SK-N-SH treated with all-trans-retinoic acid at 6 μM for 48 hours (cell line): ENCODE data around the gene LILRB1.

Source experiments
- ATAC-seq: fragments of 200-7000 bp; cut with Tn5 transposase; 3 replicates; pipeline ENCODE4 v1.9.1; 2020; ENCODE audit warnings: mild to moderate bottlenecking, moderate library complexity
- ARNTL ChIP-seq: fragments of 450-650 bp; formaldehyde crosslinking; IDR thresholded peaks from 2 replicates; pipeline ENCODE4 v1.5.0; 2020; ENCODE audit warnings: low read depth, mild to moderate bottlenecking, moderate library complexity, borderline replicate concordance
- BACH2 ChIP-seq: fragments of 250-450 bp; sonication (Bioruptor Pico); IDR thresholded peaks from 2 replicates; pipeline ENCODE4 v1.9.0; 2021; ENCODE audit warnings: mild to moderate bottlenecking, borderline replicate concordance
- CSDC2 ChIP-seq: fragments of 250-450 bp; sonication (Bioruptor Pico); IDR thresholded peaks from 2 replicates; pipeline ENCODE4 v1.5.0; 2020; ENCODE audit warnings: mild to moderate bottlenecking, moderate library complexity
- ESRRG ChIP-seq: fragments of 250-450 bp; sonication (Bioruptor Pico); IDR thresholded peaks from 2 replicates; pipeline ENCODE4 v1.6.1; 2021; ENCODE audit warnings: mild to moderate bottlenecking
- GLIS3 ChIP-seq: fragments of 250-450 bp; sonication (Bioruptor Pico); IDR thresholded peaks from 2 replicates; pipeline ENCODE4 v1.5.0; 2020; ENCODE audit warnings: mild to moderate bottlenecking, moderate library complexity
- ISL1 ChIP-seq: fragments of 250-450 bp; sonication (Bioruptor Pico); IDR thresholded peaks from 2 replicates; pipeline ENCODE4 v2.1.2; 2022; ENCODE audit warnings: mild to moderate bottlenecking, moderate library complexity
- OSR1 ChIP-seq: fragments of 250-450 bp; sonication (Bioruptor Pico); IDR thresholded peaks from 2 replicates; pipeline ENCODE4 v1.8.0; 2022; ENCODE audit warnings: moderate library complexity, mild to moderate bottlenecking, inconsistent platforms
- PPARA ChIP-seq: fragments of 250-450 bp; sonication (Bioruptor Pico); IDR thresholded peaks from 2 replicates; pipeline ENCODE4 v1.5.0; 2020; ENCODE audit warnings: mild to moderate bottlenecking, borderline replicate concordance
- RARB ChIP-seq: fragments of 250-450 bp; sonication (Bioruptor Pico); IDR thresholded peaks from 2 replicates; pipeline ENCODE4 v1.8.0; 2021; ENCODE audit warnings: mild to moderate bottlenecking, moderate library complexity
- SNAI2 ChIP-seq: fragments of 250-450 bp; sonication (Bioruptor Pico); IDR thresholded peaks from 2 replicates; pipeline ENCODE4 v1.5.0; 2020; ENCODE audit warnings: mild to moderate bottlenecking, moderate library complexity
- TCF4 ChIP-seq: fragments of 250-450 bp; sonication (Bioruptor Pico); IDR thresholded peaks from 2 replicates; pipeline ENCODE4 v1.8.0; 2021; ENCODE audit warnings: mild to moderate bottlenecking, moderate library complexity, borderline replicate concordance
- TOX ChIP-seq: fragments of 250-450 bp; sonication (Bioruptor Pico); IDR thresholded peaks from 2 replicates; pipeline ENCODE4 v1.8.0; 2021; ENCODE audit warnings: mild to moderate bottlenecking, moderate library complexity, borderline replicate concordance
- ZC3H10 ChIP-seq: fragments of 250-450 bp; sonication (Bioruptor Pico); IDR thresholded peaks from 2 replicates; pipeline ENCODE4 v1.5.1; 2021; ENCODE audit warnings: mild to moderate bottlenecking, moderate library complexity
- ZFP3 ChIP-seq: fragments of 250-450 bp; sonication (Bioruptor Pico); IDR thresholded peaks from 2 replicates; pipeline ENCODE4 v1.5.0; 2020; ENCODE audit warnings: mild to moderate bottlenecking, moderate library complexity
- ZFP30 ChIP-seq: fragments of 450-650 bp; formaldehyde crosslinking; IDR thresholded peaks from 2 replicates; pipeline ENCODE4 v1.5.0; 2022; ENCODE audit warnings: mild to moderate bottlenecking, moderate library complexity
- ZNF565 ChIP-seq: fragments of 450-650 bp; formaldehyde crosslinking; conservative IDR thresholded peaks from 2 replicates; pipeline ENCODE4 v1.5.0; 2020; ENCODE audit warnings: low read depth, mild to moderate bottlenecking, moderate library complexity
- ZNF70 ChIP-seq: fragments of 450-650 bp; formaldehyde crosslinking; IDR thresholded peaks from 2 replicates; pipeline ENCODE4 v1.5.0; 2020; ENCODE audit warnings: mild to moderate bottlenecking, moderate library complexity
- ZNF8 ChIP-seq: fragments of 450-650 bp; formaldehyde crosslinking; IDR thresholded peaks from 2 replicates; pipeline ENCODE4 v1.5.0; 2020; ENCODE audit warnings: mild to moderate bottlenecking, moderate library complexity
- TF ChIP-seq, protein P1 (sequence below): fragments of 250-450 bp; sonication (Bioruptor Pico); IDR thresholded peaks from 2 replicates; pipeline ENCODE4 v1.5.0; 2020; ENCODE audit warnings: mild to moderate bottlenecking, moderate library complexity
- TF ChIP-seq, protein P2 (sequence below): fragments of 250-450 bp; sonication (Bioruptor Pico); IDR thresholded peaks from 2 replicates; pipeline ENCODE4 v1.8.0; 2021; ENCODE audit warnings: low read depth, mild to moderate bottlenecking, moderate library complexity, borderline replicate concordance
- TF ChIP-seq, protein P3 (sequence below): fragments of 250-450 bp; sonication (Bioruptor Pico); IDR thresholded peaks from 2 replicates; pipeline ENCODE4 v1.5.1; 2021; ENCODE audit warnings: mild to moderate bottlenecking, moderate library complexity

LILRB1 gene

DNA sequence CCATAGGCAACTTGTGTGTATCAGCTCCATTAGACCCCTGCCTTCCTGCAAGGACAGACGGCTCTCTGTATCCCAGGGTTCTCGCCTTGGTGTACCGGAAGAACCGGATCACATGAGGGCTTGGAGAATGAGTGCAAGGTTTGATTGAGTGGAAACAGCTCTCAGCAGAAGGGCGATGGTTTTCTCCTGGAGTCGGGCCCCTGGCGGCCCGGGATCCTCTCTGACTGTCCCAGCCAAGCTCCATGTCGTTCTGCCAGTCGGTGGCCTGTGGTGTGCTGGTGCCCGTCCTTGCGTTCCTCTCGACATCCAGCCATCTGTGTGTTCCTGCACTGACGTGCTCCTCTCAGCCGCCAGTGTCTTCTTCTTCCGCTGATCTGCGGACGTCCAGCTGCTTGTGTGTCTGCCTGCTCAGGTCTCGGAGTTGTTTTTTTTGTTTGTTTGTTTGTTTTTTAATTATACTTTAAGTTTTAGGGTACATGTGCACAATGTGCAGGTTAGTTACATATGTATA lies 16.1 kb downstream of the LILRB1 start:
- TF ChIP-seq ZNF70 (CRISPR knock-in tag): no peak
- no peak for TF ChIP-seq ARNTL
- TF ChIP-seq, protein P1, sequence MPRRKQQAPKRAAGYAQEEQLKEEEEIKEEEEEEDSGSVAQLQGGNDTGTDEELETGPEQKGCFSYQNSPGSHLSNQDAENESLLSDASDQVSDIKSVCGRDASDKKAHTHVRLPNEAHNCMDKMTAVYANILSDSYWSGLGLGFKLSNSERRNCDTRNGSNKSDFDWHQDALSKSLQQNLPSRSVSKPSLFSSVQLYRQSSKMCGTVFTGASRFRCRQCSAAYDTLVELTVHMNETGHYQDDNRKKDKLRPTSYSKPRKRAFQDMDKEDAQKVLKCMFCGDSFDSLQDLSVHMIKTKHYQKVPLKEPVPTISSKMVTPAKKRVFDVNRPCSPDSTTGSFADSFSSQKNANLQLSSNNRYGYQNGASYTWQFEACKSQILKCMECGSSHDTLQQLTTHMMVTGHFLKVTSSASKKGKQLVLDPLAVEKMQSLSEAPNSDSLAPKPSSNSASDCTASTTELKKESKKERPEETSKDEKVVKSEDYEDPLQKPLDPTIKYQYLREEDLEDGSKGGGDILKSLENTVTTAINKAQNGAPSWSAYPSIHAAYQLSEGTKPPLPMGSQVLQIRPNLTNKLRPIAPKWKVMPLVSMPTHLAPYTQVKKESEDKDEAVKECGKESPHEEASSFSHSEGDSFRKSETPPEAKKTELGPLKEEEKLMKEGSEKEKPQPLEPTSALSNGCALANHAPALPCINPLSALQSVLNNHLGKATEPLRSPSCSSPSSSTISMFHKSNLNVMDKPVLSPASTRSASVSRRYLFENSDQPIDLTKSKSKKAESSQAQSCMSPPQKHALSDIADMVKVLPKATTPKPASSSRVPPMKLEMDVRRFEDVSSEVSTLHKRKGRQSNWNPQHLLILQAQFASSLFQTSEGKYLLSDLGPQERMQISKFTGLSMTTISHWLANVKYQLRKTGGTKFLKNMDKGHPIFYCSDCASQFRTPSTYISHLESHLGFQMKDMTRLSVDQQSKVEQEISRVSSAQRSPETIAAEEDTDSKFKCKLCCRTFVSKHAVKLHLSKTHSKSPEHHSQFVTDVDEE (CRISPR knock-in tag): no peak
- TF ChIP-seq ZNF8 (CRISPR knock-in tag): no peak
- TF ChIP-seq ZC3H10 (CRISPR knock-in tag): no peak
- TF ChIP-seq ESRRG (CRISPR knock-in tag): no peak
- TF ChIP-seq TCF4 (CRISPR knock-in tag): no peak
- no peak for TF ChIP-seq GLIS3 (CRISPR knock-in tag)
- TF ChIP-seq, all 23 proteins: peak for 0
- no peak for ATAC-seq

DNA sequence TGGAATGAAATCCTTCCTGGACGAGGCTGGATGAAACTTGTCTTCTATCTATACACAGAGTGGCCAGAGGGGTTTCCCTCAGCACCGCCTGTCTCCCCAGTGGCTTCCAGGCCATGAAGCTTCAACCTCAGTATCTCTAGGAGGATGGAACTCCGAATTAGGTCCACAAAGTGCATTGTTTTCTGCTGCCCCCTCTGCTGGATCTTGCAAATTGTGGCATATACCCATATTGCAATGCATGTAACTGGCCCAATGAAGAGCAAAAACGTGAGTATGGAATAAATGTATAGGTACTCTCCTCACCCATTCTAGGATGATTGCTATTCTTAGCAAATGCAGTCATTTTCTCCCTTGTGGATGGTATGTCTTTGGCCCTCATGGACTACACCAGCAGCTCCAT lies 17.8 kb downstream of the LILRB1 start:
- ATAC-seq: no peak
- TF ChIP-seq SNAI2 (CRISPR knock-in tag) (no peak), ZNF8 (CRISPR knock-in tag) (no peak), ZFP30 (CRISPR knock-in tag) (no peak), ZFP3 (no peak), ISL1 (no peak), TCF4 (CRISPR knock-in tag) (no peak)
- TF ChIP-seq, protein P2, sequence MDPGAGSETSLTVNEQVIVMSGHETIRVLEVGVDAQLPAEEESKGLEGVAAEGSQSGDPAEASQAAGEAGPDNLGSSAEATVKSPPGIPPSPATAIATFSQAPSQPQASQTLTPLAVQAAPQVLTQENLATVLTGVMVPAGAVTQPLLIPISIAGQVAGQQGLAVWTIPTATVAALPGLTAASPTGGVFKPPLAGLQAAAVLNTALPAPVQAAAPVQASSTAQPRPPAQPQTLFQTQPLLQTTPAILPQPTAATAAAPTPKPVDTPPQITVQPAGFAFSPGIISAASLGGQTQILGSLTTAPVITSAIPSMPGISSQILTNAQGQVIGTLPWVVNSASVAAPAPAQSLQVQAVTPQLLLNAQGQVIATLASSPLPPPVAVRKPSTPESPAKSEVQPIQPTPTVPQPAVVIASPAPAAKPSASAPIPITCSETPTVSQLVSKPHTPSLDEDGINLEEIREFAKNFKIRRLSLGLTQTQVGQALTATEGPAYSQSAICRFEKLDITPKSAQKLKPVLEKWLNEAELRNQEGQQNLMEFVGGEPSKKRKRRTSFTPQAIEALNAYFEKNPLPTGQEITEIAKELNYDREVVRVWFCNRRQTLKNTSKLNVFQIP (CRISPR knock-in tag): no peak

DNA sequence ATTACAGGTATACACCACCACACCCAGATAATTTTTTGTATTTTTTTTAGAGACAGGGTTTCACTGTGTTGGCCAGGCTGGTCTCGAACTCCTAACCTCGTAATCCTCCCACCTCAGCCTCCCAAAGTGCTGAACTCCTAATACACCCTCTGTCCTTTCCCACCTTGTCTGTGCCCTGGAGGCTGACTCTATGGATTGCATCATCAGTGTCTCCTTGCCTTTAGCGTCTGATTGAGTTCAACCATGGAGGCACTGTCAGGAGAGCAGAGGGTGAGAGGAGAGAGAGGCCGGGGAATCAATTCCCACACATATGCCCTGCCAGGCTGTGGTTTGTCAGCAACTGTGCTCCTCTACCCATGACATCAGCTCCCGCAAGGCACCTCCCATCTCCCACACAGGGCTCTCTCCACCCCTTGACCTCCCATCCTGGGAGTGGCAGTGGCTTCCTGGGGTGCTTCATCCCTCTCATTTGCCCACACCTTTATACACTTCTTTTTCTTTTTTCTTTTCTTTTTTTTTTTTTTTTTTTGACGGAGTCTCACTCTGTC lies 19.9 kb downstream of the LILRB1 start:
- ATAC-seq: no peak
- no peak for TF ChIP-seq ZFP3
- TF ChIP-seq ZFP30 (CRISPR knock-in tag): no peak
- no peak for TF ChIP-seq ZC3H10 (CRISPR knock-in tag)
- TF ChIP-seq ARNTL: no peak
- TF ChIP-seq ZNF70 (CRISPR knock-in tag): no peak
- no peak for TF ChIP-seq CSDC2 (CRISPR knock-in tag)
- TF ChIP-seq RARB: no peak
- no peak for TF ChIP-seq PPARA (CRISPR knock-in tag)
- no peak for TF ChIP-seq SNAI2 (CRISPR knock-in tag)
- TF ChIP-seq TCF4 (CRISPR knock-in tag): no peak
- TF ChIP-seq, protein P1 (CRISPR knock-in tag): no peak
- no peak for TF ChIP-seq TOX
- no peak for TF ChIP-seq ESRRG (CRISPR knock-in tag)
- no peak for TF ChIP-seq BACH2 (CRISPR knock-in tag)
- no peak for TF ChIP-seq OSR1 (CRISPR knock-in tag)
- TF ChIP-seq, protein P3, sequence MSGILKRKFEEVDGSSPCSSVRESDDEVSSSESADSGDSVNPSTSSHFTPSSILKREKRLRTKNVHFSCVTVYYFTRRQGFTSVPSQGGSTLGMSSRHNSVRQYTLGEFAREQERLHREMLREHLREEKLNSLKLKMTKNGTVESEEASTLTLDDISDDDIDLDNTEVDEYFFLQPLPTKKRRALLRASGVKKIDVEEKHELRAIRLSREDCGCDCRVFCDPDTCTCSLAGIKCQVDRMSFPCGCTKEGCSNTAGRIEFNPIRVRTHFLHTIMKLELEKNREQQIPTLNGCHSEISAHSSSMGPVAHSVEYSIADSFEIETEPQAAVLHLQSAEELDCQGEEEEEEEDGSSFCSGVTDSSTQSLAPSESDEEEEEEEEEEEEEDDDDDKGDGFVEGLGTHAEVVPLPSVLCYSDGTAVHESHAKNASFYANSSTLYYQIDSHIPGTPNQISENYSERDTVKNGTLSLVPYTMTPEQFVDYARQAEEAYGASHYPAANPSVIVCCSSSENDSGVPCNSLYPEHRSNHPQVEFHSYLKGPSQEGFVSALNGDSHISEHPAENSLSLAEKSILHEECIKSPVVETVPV: no peak
- no peak for TF ChIP-seq ZNF565 (CRISPR knock-in tag)
- TF ChIP-seq GLIS3 (CRISPR knock-in tag): no peak
